IPS DF 19.7 (cell line): ENCODE data around the gene DDX28.
"Not testable (repeated sequence)": the region's sequence is repeated elsewhere in the genome, so short reads cannot be mapped to it uniquely, and the experiment has no call there.

Experiments used
- DNase-seq: peaks from one replicate; pipeline ENCODE4 v3.0.0-alpha.2; 2013; ENCODE audit warnings: low read depth, low spot score

The DDX28 gene

DNA sequence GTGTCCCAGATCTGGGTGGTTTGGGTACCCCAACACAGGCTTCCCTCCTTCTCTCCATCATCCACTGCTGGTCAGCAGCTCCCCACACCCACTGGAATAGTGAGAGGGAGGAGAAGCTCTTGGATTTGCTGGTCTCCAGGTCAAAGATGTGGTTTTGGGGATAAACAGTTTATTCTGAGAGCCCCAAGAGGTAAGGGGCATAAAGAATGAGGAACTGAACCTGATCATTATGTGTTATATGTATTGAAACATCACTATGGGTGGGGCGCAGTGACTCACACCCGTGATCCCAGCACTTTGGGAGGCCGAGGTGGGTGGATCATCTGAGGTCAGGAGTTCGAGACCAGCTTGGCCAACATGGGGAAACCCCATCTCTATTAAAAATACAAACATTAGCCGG is 27.6 kb downstream of the DDX28 start:
- DNase-seq: no peak

DNA sequence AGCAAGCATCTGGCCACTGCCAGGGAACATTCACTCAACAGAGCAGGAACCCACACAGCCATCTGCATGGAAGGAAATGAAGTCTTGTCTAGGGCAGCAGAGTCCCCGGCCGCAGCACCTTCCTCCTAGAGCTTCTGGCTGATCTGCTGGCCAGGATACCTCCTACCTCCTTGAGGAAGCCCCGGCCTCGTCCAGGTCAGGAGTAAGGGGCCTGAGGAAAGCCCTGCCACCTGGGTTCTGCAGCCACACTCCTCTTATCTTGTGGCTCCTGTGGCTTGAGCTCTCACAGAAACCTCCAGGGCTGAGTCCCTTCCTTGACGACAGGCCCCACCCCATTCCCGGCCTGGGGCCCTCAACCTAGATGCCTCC is 29.0 kb downstream of the DDX28 start:
- not testable (repeated sequence) for DNase-seq

DNA sequence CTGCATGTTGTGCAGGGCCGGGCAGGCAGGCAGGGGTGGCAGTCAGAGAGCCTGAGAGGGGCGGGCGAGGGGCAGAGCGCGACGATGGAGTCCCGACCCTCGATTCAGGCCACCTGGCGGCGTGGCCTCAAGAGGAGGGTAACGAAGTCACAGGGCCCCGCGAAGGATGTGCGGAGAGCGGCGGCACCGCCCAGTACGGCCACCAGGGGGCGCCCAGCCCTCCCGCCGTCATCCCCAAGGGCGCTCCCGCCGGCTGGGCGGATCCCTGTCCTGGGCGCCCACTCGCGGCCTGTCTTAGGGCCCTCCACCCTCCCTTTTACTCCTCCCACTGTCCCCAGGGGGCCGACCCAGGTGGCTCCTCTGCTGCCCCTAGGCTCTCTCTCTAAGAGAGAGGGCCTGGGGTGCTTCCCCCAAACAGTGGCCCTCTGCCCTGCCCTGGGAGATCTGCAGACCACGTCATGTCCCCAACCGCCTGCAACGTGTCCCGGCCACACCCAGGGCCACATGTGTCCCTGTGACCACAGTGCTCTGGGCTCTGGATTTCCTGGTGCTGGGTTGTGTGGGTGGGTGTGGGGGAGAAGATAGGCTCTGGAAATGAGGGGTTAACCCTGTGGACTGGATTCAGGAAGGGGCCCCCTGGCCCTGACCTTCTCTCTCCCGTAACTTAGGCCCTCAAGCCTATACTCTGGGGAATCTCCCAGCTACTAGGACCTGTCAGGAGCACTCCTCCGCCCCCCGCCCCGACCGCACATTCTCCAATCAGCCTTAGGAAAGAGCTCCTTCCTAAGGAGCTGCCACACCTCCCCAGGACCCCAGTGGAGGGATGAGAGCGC is 29.6 kb downstream of the DDX28 start:
- no peak for DNase-seq

DNA sequence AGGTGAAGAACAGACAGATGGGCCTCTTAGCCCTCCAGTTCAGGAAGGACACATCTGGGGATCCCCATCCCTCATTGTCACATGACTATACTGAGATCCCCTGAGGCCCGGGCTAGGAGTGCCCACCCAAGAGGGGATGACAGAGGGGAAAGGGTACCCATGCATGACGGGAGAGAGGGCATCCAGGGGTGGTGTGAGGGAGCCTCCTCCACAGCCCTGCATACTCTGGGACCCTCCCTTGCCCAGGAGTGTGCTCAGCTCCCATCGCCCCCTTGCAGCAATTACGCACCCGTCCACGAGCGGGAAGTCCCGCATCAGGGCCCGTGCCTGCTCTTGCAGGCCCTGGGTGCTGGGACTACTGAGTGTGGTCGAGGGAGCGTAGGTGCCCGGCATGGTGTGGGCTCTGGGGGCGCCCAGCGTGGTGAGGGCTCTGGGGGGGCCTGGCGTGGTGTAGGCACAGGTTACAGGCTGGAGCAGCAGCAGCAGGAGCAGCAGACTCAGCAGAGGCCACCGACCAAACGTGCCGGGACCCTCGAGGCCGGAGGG is 30.3 kb downstream of the DDX28 start:
- DNase-seq: no peak

DNA sequence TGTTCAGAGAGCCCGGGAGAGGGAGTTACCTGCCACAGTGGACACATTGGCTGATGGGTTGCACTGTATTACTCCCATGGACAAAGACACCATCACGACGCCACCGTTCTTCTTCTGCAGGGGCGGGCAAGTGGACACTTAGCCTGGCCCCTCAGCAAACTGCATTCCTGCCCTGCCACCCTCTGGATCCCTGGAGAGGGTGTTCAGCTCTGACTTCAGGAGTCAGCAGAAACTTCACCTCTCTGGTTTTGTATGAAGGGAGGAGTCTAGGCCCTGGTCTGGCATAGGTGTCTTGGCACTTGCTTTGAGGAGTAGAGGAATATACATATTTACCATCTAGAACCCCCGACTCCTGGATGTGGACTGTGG is 33.0 kb downstream of the DDX28 start:
- no peak for DNase-seq

DNA sequence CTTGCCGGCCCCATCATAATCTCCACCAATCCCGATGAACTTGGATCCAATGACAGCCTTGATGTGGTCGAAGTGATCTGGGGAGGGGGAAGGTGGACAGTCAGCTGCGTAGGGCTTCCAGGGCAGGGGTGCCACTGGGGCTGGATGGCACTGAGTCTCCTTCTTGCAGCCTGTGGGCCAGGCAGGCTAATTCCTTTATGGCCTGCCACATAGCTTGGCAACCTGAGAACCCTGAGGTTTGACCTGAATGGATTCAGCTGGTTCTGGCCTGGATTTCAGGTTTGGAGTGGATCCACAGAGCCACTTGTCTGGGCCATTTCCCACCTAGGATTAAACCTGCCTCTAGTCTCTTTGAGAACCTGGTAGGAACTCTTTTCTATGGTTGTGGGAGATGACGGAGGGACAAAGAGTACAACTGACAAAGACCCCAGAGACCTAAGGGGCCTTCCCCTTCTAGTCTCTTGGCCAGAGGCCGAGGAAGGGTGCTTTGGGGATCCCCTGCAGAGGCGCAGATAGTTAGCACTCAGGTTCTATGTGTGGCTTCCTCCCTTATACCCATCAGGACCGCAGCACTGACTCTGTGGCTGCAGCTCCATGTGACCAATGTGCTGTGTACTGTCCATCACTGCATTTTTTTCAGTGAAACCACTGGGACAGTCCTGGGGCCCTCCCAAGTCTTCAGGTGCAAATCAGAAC is 33.6 kb downstream of the DDX28 start:
- DNase-seq: no peak

DNA sequence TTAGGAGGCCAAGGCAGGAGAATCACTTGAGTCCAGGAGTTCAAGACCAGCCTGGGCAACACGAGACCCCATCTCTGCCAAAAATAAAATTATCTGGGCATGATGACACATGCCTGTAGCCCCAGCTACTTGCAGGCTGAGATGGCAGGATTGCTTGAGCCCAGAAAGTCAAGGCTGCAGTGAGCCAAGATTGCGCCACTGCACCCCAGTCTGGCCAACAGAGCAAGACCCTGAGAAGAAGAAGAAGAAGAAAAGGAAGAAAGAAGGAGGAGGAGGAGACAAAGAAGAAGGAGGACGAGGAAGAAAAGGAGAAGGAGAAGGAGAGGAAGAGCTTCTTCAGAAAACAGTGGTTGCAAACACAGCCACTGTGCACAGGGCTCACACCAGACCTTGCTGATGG is 34.4 kb downstream of the DDX28 start:
- DNase-seq: no peak

DNA sequence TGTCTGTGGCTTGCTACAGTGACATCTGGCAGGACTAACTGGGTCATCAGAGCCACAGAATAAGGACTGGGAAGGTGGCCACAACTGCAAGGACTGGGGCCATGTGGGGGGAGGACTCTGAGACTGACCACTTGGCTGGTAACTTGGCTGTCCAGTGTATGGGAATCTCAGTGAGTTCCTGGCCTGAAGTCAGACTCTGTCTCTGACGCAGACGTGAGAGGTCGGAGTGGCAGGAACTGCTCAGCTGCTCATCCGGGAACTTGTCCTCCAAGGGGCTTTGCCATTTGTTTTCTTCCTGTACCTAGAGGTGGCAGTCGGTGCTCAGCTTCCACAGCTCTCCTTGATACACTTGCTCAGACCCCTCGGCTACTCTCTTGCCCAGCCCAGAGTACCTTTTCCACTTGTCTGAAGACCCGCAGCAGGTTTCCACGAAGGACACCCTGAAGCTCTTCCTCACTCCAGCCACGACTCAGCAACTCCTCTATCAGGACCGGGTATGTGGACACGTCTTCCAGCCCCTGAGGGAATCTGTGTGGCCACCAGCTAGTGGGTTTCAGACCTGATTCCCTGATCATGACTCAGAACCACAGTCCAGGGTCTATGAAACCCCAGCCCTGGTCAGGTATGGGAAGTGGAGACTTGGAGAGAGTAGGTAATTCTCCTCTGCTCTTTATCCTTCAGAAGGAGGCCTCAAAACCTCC is 35.4 kb downstream of the DDX28 start:
- no peak for DNase-seq

DNA sequence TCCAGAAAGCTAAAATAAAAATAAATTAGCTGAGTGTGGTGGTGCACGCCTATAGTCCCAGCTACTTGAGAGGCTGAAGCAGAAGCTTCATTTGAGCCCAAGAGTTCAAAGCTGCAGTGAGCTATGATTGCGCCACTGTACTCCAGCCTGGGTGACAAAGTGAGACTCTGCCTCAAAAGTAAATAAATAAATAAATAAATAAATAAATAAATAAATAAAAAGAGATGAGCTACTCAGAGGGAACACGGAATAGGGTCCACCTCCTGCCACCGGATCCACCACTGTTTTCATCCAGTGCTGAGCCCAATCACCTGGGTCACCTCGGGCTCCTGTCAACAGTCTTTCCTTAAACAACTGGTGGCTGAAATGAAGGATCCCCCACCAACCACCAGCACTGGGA is 36.1 kb downstream of the DDX28 start:
- DNase-seq: no peak

DNA sequence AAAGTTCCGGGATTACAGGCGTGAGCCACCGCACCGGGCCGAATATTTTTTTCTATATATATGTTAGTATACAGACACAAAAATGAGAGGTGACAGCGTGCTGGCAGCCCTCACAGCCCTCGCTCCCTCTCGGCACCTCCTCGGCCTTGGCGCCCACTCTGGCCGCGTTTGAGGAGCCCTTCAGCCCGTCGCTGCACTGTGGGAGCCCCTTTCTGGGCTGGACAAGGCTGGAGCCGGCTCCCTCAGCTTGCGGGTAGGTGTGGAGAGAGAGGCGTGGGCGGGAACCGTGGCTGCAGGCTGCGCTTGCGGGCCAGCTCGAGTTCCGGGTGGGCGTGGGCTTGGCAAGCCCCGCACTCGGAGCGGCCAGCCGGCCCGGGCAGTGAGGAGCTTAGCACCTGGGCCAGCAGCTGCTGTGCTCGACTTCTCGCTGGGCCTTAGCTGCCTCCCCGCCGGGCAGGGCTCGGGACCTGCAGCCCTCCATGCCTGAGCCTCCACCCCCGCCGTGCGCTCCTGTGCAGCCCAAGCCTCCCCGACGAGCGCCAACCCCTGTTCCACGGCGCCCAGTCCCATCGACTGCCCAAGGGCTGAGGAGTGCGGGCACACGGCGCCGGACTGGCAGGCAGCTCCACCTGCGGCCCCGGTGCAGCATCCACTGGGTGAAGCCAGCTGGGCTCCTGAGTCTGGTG is 40.9 kb downstream of the DDX28 start:
- no peak for DNase-seq

DNA sequence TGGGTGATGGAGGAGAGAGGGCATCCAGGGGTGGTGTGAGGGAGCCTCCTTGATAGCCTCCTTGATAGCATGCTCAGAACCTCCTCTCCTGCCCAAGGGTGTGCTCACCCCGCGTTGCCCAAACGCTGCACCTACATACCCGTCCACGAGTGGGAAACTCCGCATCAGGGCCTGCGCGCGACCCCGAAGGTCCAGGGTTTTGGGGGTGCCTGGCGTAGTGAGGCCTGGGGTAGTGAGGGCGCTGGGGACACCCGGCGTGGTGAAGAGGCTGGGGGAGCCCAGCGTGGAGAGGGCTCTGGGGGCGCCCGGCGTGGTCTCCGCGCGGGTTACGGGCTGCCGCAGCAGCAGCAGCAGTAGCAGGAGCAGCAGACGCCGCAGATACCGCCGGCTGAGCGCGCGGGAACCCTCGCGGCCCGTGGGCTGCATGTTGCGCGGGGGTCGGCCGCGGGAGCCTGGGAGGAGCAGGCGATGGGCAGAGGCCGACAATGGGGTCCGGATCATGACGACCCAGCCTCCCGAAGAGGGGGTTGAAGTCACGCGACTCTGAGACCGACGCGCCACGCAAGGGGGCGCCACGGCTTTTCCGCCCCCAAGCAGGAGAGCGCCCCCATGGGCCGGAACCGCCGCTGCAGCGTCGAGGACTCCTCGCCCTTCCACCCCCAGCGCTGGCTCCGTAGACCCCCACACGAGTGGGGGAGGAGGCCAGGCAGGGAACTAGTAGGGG is 42.9 kb downstream of the DDX28 start, which contains the start of gene DPEP3:
DPEP3 (minus strand) TSS at position 545 of the 724 bp plus-strand sequence; CDS start at position 426, 119 bp downstream.
- DNase-seq: no peak

DNA sequence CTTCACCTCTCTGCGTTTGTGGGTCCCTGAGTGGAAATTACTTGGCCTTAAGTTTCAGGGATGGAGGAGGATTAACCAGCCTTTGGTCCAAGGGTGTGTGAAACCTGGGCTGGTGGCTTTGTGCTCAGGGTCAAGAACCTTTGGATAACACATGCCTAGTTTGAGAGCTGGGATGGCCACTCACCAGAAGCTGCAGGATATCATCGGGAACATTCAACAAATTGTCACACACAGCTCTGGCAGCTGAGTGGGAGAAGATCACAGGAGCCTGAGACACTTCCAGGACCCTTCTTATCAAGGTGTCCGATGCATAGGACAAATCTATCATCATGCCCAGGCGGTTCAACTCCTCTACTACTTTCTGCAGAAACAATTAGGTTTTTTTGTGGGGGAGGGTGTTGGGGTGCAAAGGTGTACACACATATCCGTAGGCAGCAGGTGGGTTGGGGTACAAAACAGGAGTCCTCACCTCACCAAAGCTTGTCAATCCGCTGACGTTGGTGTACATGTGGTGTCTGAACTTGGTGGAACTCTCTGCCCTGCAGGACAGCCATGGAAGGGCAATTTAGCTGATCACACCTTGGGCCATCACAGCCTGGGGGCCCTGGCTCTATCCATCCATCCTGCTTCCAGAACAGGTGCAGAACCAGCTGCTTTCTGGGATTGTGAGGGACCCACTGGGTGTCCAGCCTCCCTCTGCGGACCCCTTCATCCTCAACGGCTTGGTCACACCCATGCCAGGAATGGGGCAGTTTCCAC is 45.4 kb downstream of the DDX28 start:
- DNase-seq: no peak

DNA sequence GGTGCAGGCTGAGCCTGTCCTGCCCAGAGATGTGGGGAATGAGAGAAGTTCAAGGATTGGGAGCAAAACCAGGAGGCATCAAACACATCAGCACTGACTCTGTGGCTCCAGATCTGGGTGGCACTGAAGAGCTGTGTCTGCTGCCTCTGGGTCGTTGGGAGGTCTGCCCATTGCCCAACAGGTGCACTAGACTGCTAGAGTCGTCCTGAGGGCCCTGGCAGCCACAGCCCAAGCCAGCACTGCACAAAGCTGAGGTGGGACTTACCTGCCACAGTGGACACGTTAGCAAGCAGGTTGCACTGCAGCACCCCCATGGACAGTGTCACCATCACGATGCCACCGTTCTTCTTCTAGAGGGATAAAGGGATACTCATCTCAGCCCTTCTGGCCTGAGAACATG is 46.0 kb downstream of the DDX28 start:
- no peak for DNase-seq

DNA sequence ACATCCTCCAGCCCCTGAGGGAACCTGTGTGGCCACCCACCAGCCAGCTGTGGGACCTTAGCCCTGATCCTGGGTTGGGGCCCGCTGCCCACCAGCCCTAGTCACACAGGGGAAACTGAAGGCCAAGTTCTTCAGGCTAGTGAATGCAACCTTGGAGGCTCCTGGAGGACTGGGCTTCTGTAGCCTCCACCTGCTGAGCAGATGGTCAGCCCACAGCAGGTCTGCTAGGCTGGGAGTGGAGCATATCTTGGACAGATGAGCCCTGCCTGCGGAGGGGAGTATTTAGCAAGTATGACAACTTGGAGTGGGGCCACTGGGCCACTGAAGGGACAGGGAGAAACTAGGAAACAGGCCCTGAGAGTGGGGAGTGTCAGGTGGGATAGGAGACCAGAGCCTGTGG is 46.8 kb downstream of the DDX28 start:
- no peak for DNase-seq

DNA sequence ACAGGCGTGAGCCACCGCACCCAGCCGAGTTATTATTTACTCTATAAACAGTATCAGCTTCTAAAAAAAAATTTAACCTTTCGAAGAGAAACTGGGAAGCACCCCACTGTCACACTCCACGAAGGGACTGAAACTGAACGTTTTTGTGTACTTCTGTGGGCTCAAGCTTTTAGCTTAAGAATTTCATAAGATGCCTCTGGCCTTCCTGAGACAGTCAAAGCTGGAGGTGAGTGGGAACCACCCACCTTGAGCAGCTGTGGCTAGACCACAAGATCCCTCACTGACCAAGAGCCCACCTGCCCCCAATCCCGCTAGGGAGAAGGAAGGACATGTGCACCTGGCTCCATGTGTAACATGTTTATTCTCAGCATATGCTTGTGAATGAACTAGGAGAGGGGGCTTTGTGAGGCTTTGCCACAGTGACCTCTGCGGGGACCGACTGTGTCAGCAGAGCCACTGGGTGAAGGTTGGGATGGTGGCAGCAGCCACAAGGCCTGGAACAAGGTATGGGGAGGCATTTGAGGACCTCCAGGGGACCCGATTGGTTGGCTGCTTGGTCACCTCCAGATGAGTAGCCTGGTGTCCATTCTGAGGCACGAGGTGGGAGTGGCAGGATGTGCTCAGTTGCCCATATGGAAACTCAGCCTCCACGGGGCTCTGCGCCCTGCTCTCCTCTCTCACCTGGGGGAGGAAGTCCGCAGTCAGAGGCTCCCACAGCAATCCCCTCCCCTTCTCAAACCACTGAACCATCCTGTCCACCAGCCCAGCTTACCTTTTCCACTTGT is 47.5 kb downstream of the DDX28 start:
- no peak for DNase-seq

DNA sequence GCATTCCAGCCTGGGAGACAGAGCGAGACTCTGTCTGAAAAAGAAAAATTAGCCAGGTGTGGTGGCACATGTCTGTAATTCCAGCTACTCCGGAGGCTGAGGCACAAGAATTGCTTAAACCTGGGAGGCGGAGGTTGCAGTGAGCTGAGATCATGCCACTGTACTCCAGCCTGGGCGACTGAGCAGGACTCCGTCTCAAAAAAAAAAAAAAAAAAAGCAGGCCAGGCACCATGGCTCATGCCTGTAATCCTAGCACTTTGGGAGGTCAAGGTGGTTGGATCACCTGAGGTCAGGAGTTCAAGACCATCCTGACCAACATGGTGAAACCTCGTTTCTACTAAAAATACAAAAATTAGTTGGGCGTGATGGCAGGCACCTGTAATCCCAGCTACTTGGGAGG is 50.7 kb downstream of the DDX28 start:
- DNase-seq: not testable (repeated sequence)

DNA sequence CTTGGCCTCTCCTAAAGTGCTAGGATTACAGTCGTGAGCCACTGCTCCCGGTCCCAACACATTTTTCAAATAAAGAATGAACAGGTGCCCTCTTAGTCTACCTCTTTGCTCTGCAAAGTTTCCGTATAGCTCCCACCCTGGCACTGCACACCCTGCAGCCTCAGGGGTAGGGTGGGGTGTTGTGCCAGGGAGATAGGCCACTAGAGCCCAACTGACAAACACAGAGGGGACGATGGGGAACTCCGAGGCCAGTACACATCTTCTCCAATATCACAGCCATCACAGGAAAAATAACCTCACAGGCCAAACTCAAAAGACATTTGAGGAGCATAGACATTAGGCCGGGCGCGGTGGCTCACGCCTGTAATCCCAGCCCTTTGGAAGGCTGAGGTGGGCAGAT is 51.9 kb downstream of the DDX28 start:
- no peak for DNase-seq
